Activated T-cell treated with anti-CD3 and anti-CD28 coated beads for 1 hour (primary cell): ENCODE measurements around the gene FRAS1.
"Not testable (repeated sequence)": the region's sequence is repeated elsewhere in the genome, so short reads cannot be mapped to it uniquely, and the experiment has no call there.

ENCODE experiments used
- DNase-seq: peaks from one replicate; pipeline ENCODE4 v3.0.0-alpha.2; 2020; ENCODE audit warnings: low read depth

The FRAS1 gene

GRCh38 chr4:78288327-78288726, 231.2 kb downstream of the FRAS1 start:
- no peak for DNase-seq

DNA sequence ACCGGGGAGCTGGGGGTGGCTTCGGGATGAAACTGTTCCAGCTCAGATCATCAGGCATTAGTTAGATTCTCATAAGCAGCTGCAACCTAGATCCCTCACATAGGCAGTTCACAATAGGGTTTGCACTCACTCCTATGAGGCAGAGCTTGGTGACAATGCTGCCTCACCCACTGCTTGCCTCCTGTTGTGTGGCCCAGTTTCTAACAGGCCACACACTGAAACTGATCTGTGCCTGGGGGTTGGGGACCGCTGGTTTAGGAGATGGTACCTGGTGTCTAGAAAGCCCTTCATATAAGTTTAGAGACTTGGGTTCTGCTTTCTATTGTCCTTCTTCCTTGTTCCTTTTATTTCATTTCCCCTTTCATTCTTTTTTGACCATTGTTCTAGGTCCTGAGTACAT, 234.2 kb downstream of the FRAS1 start:
- no peak for DNase-seq

DNA sequence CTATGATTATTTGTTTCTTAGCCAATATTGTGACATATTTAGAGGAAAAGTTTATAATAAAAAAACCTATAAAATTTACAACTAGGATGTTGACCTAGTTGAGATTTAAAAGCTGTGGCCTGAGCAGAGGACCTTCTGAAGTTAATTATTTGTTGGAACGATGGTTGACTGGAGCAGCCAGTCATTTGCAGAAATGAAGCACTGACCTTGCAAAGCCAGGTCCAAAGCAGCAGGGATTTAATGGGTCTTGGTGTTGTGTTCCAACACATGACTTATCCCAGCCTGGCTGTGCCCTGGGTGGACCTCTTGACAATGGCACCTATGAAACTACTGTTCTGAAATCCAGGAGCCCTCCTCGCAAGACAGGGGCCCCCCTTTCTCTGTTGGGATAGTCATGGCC, 235.2 kb downstream of the FRAS1 start:
- no peak for DNase-seq

GRCh38 chr4:78292856-78293255, 235.7 kb downstream of the FRAS1 start:
- no peak for DNase-seq

DNA sequence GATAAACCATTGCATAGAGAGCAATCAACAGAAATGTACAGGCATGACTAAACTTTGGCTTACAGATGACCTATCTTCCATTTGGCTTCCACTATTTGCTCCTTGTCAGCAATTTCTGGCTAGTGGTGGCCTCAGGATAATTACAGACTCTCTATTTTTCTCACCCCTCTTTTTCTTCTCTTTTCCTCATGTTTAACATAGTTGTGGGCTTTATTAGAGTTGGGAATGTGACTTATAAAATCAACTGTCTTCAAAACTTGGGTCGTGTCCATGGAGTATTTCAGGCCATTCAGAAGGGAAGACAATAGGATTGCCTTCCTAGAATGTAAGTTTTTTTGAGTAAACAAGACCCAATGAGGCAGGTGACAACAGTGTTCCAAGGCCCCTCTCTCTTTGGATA, 236.2 kb downstream of the FRAS1 start:
- no peak for DNase-seq

DNA sequence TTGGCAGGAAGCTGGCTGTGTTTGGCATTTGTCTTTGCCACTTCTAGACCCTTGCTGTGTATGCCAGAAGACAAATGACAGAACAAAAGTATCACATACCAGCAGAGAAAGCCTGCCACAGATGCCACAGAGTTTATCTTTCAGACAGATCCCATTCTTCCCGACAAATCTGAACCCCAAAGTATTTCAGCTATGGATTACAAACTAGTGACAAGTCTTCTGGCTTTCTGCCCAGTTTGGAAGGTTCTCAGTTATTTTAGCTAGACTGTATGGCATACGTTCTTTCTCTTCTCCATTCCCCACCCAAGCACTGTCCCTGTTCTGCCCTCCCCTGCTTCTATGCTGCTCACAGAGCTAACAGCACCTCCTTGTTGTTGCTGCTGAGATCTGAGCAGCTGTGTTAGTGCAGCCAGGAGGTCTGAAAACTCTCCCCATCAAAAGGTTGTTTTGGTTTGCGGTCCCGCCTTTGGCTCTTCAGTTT, 236.7 kb downstream of the FRAS1 start:
- no peak for DNase-seq

DNA sequence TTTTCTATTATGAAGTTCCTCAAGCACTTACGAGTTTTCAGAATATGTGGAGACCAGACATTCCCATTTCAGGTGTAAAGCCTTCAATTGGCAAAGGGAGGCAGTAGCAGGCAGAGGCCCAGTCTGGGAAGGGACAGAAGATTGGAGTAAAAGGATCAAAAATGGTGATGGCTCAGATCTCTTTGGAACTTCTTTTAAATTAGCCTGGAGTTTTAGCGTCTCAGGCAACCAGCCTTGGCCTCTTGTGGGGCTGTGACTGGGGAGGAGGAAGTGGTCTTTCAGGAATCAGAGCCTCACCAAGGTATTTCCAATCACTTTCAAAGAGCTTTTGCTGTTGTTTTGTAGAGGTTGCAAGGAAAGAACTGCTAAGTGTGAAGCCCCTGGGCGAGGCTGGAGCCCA, 239.1 kb downstream of the FRAS1 start:
- no peak for DNase-seq

- DNase-seq = no peak
These were observed 240.1 kb downstream of the FRAS1 start for GRCh38 chr4:78297116-78297800.

GRCh38 chr4:78298618-78299017, 241.5 kb downstream of the FRAS1 start:
- no peak for DNase-seq

DNA sequence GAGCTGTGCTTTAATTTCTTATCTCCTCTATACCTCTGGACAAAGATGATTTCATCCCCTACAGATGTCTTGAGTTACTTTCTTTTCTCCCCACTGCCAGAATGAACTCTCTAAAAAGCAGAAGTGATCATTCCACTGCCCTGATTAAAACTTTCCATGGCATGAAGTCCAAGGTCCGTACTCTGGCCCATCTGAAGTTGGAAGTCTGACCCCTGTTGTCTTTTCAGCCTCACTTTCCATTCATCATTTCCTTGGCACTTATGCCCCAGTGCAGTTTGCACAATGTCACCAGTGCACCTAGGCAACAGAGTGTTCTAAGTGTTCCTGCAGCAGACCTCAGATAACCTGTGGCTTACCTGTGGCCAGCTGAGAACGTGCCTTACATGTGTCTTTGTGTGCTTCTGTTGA, 242.4 kb downstream of the FRAS1 start:
- no peak for DNase-seq

DNA sequence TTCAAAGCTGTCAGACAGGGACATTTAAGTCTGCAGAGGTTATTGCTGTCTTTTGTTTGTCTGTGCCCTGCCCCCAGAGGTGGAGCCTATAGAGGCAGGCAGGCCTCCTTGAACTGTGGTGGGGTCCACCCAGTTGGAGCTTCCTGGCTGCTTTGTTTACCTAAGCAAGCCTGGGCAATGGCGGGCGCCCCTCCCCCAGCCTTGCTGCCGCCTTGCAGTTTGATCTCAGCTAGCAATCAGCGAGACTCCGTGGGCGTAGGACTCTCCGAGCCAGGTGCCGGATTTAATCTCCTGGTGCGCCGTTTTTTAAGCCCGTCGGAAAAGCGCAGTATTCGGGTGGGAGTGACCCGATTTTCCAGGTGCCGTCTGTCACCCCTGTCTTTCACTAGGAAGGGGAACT, 250.1 kb downstream of the FRAS1 start:
- not testable (repeated sequence) for DNase-seq

GRCh38 chr4:78308517-78308916, 251.4 kb downstream of the FRAS1 start:
- DNase-seq = no peak

DNA sequence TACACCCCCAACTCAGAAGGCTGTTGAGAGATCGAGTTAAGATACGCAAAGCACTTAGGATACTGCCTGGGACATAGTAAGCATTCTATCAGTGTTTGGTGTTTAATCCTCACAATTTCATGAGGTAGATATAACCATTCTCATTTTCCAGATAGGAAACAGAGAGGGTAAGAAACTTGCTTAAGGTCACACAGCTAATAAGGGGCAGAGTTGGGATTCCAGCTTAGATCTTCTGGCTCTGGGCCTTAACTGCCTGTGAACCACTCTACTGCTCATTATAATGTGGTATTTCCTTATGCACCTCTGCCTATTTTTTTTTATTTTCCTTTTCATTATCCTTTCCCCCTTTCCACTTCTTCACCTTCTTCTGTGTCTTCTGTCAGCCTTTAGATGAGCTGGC, 252.2 kb downstream of the FRAS1 start:
- no peak for DNase-seq

GRCh38 chr4:78310007-78310739, 253.1 kb downstream of the FRAS1 start:
- DNase-seq = no peak

DNA sequence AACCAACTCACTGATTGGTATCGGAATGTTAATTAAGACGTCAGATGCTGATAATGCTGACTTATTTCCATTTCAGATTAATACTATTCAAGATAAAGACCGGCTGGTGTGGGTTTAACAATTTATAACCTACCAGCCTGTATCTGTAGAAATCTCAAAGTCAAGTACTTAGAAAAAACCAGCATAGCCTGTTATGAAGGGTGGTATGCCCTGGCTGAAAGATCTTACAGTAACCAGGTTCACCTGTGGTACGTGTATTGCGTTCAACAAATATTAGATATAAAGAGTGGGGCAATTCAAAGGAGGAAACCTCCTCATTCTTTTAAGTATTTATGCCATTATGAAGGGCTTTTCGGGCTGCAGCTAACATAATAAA, 253.6 kb downstream of the FRAS1 start:
- DNase-seq = no peak

DNA sequence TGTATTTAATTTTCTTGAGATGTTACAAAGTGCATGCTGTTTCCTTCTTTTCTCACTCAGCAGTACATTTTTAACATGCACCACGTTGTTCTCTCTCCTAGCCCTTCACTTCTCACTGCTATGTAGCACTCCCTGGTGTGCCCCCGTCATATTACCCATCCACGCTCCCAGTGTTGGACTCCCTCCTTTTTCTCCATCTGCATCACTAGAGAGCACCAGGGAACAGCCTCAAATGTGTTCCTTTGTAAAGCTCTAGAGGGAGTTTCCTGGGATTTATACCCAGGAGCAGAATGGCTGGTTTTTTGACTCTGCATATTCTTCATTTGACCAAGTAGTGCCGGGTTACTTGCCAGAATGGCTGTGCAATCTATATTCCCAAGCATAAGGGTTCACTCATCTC, 254.2 kb downstream of the FRAS1 start:
- DNase-seq = no peak

GRCh38 chr4:78312989-78313753, 256.0 kb downstream of the FRAS1 start:
- no peak for DNase-seq

DNA sequence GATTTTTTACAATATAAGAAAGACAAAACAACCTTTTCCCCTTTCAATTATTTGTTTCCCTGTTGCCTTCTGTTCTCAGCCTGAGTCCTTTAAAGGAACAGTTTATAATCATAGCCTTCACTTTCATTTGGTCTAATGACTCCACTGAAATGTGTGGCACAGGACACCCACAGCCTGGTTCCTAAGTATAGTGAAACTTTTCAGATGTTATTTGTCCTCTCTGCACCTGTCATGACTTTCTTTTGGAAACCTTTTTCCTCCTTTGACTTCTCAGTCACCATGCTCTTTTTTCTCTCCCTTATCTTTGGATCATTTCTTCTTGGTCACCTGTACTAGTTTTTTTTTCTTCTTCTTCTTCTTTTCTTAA, 256.6 kb downstream of the FRAS1 start:
- DNase-seq = no peak

GRCh38 chr4:78318126-78318525, 261.0 kb downstream of the FRAS1 start:
- no peak for DNase-seq

DNA sequence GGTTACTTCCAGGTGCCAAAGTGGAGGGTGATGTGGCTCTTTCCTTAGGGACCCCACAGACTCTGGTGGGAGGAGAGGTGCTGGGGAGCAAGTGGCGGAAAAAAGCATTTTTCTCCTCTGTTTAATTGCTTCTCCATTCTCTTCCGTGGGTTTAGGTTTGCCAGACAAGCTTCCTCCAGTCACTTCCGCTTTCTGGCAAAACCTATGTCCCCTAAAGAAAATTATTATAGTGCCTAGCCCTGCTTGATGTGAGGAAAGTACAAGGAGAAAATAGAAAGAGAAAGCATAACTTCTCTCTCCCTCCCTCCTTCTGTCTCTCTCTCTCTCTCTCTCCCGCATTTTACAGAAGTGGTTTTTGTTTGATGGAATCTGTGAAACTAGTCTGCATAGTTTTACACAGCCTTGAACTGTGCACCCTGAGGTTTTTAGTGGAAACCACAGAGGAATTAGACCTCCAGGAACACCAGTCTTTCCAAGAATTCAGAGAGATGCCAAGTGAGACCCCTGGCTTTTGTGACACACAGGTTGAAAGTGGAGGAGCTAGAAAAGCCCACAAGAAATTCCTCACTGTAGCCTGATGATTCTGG, 263.3 kb downstream of the FRAS1 start:
- DNase-seq = no peak

- DNase-seq = no peak
These were observed 264.9 kb downstream of the FRAS1 start for GRCh38 chr4:78322032-78322431.

- DNase-seq = no peak
These were observed 266.3 kb downstream of the FRAS1 start for GRCh38 chr4:78323439-78323838.

GRCh38 chr4:78324625-78325024, 267.5 kb downstream of the FRAS1 start:
- no peak for DNase-seq
